ENCODE measurements around the gene UNC50.
"Not testable (repeated sequence)": the region's sequence is repeated elsewhere in the genome, so short reads cannot be mapped to it uniquely, and the experiment has no call there.

The UNC50 gene

DNA sequence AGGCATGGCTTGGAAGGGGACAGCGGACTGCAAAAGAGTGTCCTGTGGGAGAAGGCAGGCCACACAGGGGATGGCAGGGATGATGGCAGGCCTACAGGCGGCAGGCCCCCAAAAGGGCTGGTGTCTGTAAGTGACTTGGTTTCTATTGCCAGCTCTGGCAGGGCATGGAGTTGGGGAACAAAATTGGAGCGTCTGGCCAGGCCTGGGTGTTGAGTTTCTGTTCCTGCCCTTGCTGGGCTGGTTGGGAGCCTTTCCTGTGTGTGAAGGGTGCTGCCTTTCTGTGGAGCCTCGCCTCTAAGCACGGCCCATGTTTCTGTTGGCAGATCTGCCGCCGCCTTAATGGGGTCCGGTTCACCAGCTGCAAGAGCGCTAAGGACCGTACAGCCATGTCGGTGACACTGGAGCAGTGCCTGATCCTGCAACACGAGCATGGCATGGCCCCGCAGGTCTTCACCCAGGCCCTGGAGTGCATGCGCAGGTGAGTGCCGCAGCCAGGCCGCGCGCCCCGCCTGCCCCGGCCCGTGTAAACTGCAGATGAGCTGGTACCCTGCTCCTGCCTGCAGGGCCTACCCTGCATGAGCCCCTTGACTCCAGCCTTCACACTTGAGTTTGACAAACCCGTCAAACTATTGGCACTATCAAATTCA, 31.6 kb upstream of the UNC50 start:
- no peak for DNase-seq (ENCODE audit: low read depth in 1 of 2, low spot score in 1 of 2)

DNA sequence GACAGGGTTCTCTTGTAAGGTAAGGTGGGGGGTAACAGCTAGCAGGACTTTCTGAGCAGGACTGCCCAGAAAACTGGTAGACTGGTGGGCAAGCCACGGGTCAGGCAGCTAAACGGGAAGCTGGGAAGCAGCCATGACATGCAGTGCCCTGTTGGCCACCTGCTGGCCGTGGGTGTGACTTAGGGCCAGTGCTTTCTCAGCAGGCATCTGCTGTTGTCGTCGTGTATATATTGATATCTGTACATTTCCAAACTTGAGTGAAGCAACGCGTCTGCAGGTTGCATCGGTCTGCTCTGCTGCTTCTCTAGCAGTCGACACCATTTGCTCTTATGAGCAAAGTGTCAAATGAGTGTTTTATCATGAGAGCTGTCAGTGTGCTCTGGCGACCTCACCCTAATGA, 31.1 kb upstream of the UNC50 start:
- no peak for DNase-seq (ENCODE audit: low read depth in 1 of 2, low spot score in 1 of 2)

DNA sequence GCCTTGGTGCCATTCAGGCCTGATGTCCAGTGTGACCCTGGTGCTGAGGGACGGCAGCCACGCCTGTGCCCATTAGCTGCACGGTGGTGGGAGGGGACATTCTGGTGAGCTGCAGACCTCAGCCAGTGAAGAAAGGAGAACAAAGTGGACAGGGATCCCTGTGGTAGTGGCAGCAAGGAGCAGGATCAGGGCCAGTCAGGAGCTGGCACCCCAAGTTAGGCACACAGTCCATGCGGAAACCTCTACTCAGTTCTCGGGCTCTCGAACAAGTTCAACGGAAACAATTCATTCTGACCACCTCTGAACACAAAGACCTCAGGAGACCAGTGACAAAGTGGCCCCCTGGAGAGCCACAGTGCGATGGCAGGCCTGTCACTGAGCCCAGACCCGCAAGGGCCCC, 30.2 kb upstream of the UNC50 start:
- no peak for DNase-seq (ENCODE audit: low read depth in 1 of 2, low spot score in 1 of 2)

DNA sequence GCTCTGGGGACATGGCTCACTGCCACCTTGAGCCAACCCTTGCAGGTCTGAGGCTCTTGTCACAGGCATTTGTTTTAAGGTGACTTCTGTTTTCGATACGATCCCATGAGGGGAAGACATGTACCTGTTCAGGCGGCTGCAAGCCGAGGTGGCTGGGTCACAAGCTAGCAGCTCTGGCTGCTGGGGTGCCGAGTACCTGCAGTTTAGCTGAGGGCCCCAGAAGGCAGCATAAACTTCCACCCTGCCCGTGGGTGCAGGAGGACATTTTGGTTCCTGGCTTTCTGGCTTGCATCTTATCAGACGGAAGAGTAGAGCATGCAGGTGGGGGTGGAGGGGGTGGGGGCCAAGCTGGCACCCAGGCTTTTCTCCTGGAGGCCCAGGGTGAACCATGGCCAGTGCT, 28.5 kb upstream of the UNC50 start:
- no peak for DNase-seq (ENCODE audit: low read depth in 1 of 2, low spot score in 1 of 2)

DNA sequence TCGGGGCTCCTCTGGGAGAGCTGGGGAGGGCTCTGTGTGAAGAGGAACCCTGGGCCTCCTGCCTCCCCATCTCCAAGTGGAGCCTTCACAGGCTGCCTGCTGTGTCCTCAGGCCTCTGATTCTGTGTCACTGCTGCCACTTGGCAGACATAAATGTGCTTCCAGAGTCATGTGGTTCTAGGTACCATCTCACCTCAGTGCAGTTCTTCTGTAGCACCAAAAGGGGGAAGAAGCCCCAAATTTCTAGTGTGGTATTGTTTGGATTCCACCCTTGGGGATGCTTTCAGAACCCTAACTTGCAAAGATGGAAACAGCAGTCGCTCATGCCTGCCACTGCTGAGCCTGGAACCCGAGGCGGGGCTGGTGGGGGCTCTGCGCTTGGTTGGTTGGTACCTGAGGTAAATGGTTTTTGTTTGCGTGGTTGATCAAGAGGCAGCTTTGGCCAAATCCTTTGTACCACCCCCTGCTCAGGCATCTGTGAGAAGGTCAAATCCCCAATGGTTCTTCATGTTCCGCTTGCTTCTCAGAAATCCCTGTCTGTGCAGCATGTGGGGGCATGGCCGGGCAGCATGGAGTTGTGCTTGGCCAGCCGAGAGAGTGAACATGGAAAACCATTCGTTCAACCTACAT, 27.6 kb upstream of the UNC50 start:
- DNase-seq (ENCODE audit: low read depth in 1 of 2, low spot score in 1 of 2), result no peak

DNA sequence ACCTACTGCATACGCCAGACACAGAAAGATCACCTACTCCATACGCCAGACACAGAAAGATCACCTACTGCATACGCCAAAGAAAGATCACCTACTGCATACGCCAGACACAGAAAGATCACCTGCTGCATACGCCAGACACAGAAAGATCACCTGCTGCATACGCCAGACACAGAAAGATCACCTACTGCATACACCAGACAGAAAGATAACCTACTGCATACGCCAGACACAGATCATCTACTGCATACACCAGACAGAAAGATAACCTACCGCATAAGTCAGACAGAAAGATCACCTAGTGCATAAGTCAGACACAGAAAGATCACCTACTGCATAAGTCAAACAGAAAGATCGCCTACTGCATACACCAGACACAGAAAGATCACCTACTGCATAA, 25.9 kb upstream of the UNC50 start:
- no peak for DNase-seq (ENCODE audit: low read depth in 1 of 2, low spot score in 1 of 2)

DNA sequence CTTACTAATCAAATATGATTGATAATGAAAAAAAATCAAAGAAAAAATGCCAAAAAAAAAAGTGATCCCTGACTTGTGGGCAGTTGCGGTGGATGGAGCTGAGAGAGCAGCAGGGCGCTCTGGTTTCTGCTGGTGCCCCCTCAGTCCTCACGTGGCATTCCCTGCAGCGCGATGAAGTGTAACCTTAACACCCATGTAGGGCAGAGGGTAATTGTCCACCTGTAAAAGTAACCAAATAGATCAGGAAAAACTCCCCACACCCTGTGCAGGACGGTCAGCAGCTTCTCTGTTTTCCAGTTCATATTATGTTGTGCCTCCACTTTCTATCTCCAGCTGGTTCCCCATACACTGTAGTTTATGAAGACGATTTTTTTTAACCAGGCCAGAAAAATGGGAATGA, 25.1 kb upstream of the UNC50 start:
- DNase-seq (ENCODE audit: low read depth in 1 of 2, low spot score in 1 of 2), result no peak

DNA sequence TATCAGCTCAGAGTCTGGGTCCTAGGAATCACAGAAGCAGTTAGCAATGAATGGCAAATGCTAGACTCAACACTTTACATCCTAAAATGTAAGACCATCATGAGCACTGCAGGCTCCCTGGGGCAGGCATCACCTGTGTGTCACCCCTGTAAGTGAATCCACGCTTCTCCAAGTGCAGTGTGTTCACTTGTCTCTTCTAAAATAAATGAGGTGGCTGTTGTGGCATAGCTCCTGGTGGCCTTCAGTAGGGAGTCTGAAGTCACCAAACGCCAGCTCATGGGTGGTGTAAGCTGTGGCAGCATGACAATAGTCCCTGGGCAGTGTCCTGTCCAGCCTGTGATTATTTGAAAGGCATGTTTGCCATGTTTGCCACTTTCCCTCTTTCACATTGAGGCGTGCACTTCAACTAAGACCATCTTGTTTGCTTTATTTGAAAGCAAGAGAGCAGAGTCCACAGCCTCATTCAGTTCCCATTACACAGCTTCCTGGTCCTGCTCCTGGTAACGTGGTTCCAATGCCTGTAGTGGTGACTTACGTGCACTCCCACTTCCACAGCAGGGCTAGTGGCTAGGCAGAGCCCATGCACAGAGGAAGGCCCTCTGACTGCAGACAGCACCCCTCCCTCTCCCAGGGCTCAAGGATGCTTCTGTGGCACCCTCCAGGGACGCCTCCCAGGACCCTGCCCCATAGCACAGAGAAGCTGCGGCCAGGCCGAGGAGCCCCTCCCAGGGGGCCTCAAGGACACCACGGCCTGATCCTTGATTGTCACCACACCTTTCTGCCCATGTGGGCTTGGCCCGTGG, 24.4 kb upstream of the UNC50 start:
- DNase-seq (ENCODE audit: low read depth in 1 of 2, low spot score in 1 of 2), result no peak

DNA sequence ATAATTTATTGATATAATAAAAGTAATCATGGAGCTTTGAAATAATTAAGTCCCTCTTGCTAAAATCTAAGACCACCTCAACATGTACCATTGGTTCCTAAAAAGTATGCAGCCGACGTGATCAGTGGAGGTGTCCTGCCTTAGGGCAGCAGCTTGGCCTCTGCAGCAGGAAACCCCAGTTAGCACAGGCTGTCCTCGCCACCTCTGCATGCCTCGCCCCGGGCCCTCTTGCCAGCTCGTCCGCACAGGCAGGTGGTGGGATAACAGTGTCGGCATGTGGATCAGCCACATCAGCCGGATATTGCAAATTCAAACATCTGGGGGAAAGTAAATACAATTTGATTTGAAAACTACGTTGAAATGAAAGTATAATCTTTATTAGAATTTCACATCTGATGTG, 23.0 kb upstream of the UNC50 start:
- no peak for DNase-seq (ENCODE audit: low read depth in 1 of 2, low spot score in 1 of 2)

DNA sequence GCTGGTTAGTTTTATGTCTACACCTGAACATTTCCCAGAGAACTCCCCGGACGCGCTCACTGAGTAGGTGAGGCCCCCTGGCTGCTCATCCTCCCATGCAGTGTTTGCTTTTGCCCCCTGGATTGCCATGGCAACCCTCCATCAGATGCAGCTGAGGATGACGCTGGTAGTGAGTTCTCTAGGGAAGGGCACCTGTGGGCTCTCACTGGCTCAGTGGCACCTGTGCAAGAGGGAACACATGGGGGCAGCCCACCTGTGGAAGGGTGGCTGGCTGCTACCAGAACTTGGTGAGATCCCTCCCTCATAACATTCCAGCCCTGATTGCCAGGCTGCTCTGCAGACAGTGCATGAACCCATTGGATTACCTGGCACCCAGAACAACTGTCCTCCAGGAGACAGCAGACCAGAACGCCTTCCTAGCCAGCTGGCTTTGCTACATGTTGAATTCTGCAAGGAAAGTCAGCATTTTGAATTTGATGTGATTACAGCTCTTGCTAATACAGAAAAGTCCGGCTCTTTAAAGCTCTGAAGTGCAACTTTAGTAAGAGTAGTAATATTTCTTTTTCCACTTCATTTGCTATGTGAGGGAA, 21.7 kb upstream of the UNC50 start:
- DNase-seq (ENCODE audit: low read depth in 1 of 2, low spot score in 1 of 2), result no peak

DNA sequence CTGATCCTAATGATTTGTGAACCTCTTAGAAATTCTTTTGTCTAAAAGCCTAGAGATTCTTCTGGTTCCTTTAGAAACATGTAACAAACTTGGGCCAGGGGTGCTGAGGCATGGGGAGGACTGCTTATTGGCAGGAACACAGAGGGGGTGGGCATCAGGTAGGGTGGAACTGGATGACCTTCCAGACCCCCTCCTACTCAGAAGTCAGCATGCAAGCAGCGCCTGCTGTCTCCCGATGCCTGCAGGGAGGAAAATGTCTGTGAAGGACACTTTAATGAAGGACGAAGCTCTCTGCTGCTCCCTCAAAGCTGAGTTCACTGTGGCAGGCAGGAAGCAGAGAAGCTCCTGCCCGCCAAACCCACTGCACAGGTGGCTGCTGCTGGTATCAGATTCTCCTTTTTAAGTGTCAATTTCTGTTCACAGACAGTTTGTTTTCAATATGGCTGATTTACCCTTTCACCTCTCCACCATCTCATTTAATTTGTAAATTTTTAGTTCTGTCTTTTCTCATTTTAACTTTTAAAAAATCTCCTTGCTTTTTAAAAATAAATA, 19.4 kb upstream of the UNC50 start:
- no peak for DNase-seq (ENCODE audit: low read depth in 1 of 2, low spot score in 1 of 2)

DNA sequence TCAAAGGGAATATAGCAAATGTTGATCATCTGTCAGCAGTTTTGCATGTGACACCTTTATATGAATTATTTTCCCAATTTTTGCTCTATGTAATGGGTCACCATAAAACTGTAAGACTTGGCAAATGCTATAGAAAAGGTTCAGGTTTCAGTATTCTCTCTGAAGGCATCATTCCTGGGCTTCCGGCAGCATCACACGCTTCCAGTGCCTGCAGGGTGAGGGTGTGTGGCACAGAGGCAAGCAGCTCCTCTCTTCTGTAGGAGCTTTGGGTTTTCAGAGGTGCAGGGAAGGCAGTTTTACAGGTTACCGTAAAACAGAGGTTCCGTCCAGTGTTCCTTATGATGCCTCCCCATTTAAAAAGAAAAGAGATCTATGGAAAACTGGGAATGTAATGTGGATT, 18.9 kb upstream of the UNC50 start:
- no peak for DNase-seq (ENCODE audit: low read depth in 1 of 2, low spot score in 1 of 2)

DNA sequence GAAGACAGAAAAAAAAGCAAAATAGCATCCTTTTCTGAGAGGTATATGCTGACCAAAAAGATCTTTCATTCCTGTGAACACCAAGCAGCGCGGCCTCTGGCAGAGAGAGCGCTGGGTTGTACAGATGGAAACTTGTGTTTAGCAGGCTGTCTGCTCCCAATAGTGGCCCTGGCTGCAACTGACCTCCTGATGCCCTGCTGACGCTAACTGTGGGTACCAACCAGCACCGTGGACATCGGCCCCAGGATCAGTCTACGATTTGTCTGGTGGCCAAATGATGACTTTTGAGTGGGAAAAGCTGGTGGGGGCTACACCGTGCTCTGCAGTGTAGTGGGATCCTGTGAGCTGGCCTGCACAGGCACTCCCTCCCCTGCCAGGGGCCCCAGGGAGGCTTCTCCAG, 15.8 kb upstream of the UNC50 start:
- no peak for DNase-seq (ENCODE audit: low read depth in 1 of 2, low spot score in 1 of 2)

DNA sequence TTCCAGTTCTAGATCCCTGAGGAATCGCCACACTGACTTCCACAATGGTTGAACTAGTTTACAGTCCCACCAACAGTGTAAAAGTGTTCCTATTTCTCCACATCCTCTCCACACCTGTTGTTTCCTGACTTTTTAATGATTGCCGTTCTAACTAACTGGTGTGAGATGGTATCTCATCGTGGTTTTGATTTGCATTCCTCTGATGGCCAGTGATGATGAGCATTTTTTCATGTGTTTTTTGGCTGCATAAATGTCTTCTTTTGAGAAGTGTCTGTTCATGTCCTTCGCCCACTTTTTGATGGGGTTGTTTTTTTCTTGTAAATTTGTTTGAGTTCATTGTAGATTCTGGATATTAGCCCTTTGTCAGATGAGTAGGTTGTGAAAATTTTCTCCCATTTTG, 13.7 kb upstream of the UNC50 start:
- not testable (repeated sequence) for DNase-seq (ENCODE audit: low read depth in 1 of 2, low spot score in 1 of 2)

DNA sequence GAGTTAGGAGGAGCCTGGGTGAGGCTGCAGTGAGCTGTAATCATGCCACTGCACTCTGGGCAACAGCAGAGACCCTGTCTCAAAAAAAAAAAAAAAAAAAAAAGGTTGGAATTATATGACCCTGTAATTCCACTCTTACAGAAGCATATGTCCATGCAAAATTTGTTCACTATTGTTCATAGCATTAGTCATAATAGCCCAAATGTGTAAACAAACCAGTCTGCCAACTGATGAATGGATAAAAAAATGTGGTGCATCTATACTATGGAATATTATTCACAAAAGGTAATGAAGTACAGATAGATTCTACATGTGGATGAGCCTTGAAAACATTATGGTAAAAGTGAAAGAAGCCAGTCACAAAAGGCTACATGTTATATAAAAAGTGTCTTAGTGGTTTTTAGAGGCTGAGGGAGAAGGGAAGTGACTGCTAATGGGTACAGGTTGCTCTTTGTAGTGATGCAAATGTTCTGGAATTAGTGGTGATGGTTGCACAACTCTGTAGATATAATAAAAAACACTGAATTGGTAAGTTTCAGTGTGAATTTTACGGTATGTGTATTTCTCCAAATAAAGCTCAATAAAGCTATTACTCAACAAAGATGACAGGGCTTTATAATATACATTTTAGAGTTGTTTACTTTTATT, 9.5 kb upstream of the UNC50 start:
- no peak for DNase-seq (ENCODE audit: low read depth in 1 of 2, low spot score in 1 of 2)

DNA sequence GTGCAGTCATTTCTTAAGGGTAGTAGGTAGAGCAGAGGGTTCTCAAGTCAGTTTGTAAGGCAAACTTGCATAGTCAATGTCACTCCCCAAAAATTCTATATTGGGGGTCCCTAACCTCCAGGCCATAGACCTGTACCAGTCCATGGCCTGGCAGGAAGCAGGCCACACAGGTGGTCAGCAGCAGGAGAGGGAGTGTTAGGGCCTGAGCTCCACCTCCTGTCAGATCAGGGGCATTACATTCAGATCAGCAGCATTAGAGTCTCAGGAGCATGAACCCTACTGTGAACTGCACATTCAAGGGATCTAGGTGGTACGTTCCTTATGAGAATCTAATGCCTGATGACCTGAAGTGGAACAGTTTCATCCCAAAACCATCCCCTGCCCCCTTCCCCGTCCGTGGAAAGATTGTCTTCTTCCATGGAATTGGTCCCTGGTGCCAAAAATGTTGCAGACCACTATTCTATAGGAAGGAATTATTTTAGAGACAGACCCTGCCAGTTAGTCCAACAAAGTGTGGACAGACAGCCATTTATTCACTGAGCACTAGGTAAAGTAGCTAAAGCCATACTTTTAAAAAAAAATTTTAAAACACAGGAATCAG, 6.8 kb upstream of the UNC50 start:
- DNase-seq (ENCODE audit: low read depth in 1 of 2, low spot score in 1 of 2), result no peak

DNA sequence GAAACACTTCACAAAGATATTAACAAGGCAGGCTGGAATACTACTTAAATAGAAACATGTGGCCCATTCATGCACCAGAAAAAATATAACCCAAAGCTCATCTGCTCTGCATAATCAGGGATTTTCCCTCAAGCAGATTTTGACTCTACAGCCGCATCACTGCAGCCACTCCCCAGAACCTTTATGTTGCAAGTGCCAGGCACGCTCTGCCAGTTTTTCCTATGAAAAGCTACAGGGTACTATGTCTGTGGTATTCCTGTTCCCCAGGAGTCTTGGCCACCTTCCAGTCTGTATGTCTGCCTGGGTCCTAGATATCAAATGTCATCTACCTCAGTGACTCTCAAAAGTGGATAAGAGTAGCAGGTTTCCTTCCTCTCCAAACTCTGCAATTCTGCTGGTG, 3.8 kb upstream of the UNC50 start:
- no peak for DNase-seq (ENCODE audit: low read depth in 1 of 2, low spot score in 1 of 2)

DNA sequence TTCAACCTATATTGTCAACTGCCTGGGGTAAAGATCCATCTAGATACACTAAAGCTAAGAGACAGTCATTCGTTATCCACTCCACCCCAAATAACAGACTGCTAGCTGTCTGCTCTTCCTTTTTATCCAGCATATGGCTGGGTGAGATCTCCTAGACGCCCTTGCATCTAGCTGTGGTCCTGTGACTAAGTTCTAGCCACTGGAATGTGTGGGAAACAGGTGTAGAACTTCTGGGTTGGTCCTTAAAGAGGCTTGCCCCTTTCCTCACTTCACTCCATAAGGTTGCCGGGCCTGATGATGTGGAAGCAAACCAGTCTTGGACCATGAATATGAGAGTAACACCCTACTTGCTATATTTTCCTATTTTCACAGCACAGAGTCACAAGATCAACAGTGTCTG, 3.3 kb upstream of the UNC50 start:
- no peak for DNase-seq (ENCODE audit: low read depth in 1 of 2, low spot score in 1 of 2)

DNA sequence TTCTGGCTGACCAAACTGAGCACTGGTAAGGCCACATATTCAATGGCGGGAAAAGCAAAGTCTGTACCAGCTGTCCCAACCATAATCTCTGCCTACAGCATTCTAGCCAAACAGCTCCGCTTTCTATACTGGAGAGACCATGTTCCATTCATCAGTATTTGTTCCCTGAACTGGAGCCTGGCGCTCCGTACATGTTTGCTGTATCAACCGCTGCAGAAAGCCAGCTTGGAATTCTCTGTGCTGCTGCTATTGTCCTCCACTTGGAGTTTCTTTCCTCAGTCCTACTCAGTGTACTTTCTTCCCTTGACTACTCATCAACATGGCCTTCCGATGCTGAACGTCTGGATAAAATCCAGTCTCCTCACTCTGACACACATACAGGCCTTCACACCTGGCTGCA, 2.0 kb upstream of the UNC50 start:
- no peak for DNase-seq (ENCODE audit: low read depth in 1 of 2, low spot score in 1 of 2)

DNA sequence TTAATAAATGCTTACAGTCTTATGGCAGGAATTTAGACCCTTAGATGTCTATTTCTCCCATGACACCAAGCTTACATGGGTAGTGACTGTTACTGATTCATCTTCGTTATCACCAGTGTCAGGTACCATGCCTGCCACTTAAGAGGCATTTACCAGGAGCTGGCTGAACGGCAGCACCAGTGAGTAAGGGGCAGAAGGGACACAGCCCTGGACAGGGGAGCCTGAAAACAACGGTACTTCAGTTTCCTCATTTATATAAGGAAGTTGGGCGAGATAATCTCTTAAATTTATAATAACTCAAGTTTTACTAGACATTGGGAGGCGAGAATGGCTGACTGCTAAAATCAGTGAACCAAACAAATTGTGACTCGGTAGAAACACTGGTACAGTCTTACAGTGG, 1.3 kb upstream of the UNC50 start:
- no peak for DNase-seq (ENCODE audit: low read depth in 1 of 2, low spot score in 1 of 2)

DNA sequence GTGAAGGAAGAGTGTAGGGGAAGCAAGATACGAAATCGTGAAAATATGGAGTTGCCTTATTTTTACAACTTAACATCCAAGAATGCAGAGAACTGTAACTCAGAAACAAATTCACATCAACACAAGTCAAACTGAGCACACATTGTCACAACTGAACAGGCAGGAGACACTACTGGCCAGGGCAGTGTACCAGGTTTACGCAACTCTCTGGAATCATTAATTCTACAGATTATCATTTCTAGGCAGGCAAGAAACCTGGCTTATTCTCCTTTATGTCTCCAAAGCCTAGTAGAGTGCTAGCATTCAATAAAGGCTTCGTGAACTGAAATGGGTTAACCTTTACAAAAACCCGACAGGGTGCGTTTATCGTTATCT, 661 bp upstream of the UNC50 start:
- no peak for DNase-seq (ENCODE audit: low read depth in 1 of 2, low spot score in 1 of 2)

Data from activated T-helper 1 cell treated with anti-CD3 and anti-CD28 coated beads, Interleukin-2, amount 50 U/mL, for 16 hours (primary cell).